CD4-positive, alpha-beta T cell (primary cell): ENCODE measurements around the gene MYH10. TPM values are rescaled to one million over a fixed set of nuclear protein-coding genes. Genes with fewer than 3 reads are reported as not detected.
A peak's percentile ranks its signal among the peaks of the same experiment; 100 is the strongest.

Source experiments
- ATAC-seq: fragments of 200-7000 bp; cut with Tn5 transposase; one replicate; pipeline ENCODE4 v1.10.0; 2022; ENCODE audit warnings: mild to moderate bottlenecking; ENCODE audit not compliant: poor library complexity
- CTCF ChIA-PET: fragments of 350-600 bp; sonication (Branson Sonifier 250); formaldehyde crosslinking; loops from one replicate; lab custom pipeline; 2021; ENCODE audit warnings: antibody characterized with exemption, inconsistent platforms; lab: Charles Lee
- POLR2A ChIA-PET: fragments of 350-600 bp; sonication (Branson Sonifier 250); formaldehyde crosslinking; loops from one replicate; lab custom pipeline; 2021; ENCODE audit warnings: antibody characterized with exemption, inconsistent platforms; lab: Charles Lee
- DNase-seq, 14 experiments: peaks; one replicate each; pipeline ENCODE4 v3.0.0-alpha.2; 2013 to 2020; ENCODE audit warnings: mixed read lengths in 2 of 14
- H3K27ac ChIP-seq, 2 donors: one replicate each; pipeline versions ENCODE4 v1.5.1 to v1.7.0; 2013; ENCODE audit warnings: low read length in 2 of 2, low read depth in 1 of 2, mild to moderate bottlenecking in 1 of 2
- H3K27me3 ChIP-seq, 2 experiments: 1 replicate in 1 of 2; 2 replicates in 1 of 2; pipeline versions ENCODE4 v1.6.1 to v1.7.0; 2013; ENCODE audit warnings: low read length in 2 of 2, control low read depth in 1 of 2, mild to moderate bottlenecking in 1 of 2, moderate library complexity in 1 of 2; ENCODE audit not compliant: insufficient read depth in 2 of 2, control insufficient read depth in 1 of 2
- H3K36me3 ChIP-seq: one replicate; pipeline ENCODE4 v1.6.1; 2013; ENCODE audit warnings: low read length, control low read depth; ENCODE audit not compliant: insufficient read depth
- H3K4me1 ChIP-seq: one replicate; pipeline ENCODE4 v1.6.1; 2013; ENCODE audit warnings: low read length, control low read depth; ENCODE audit not compliant: insufficient read depth
- H3K4me3 ChIP-seq: one replicate; pipeline ENCODE4 v1.5.1; 2013; ENCODE audit warnings: mild to moderate bottlenecking, low read length, moderate library complexity
- H3K9me3 ChIP-seq, 2 experiments: 1 replicate in 1 of 2; 2 replicates in 1 of 2; pipeline versions ENCODE4 v1.6.1 to v1.7.0; 2013; ENCODE audit warnings: low read length in 2 of 2, mild to moderate bottlenecking in 2 of 2, control low read depth in 1 of 2, moderate library complexity in 1 of 2; ENCODE audit not compliant: control insufficient read depth in 1 of 2, insufficient read depth in 1 of 2
- H3K27ac Mint-ChIP-seq: one replicate; pipeline ENCODE4 v1.8.0; 2020; ENCODE audit warnings: mixed read lengths
- H3K27me3 Mint-ChIP-seq: one replicate; pipeline ENCODE4 v1.8.0; 2021; ENCODE audit warnings: mixed read lengths
- H3K36me3 Mint-ChIP-seq: one replicate; pipeline ENCODE4 v1.8.0; 2021; ENCODE audit warnings: low read depth, mixed read lengths
- H3K4me1 Mint-ChIP-seq: one replicate; pipeline ENCODE4 v1.8.0; 2021; ENCODE audit warnings: low read depth, mixed read lengths
- H3K4me3 Mint-ChIP-seq: one replicate; pipeline ENCODE4 v1.8.0; 2020; ENCODE audit warnings: mild to moderate bottlenecking, mixed read lengths
- H3K9me3 Mint-ChIP-seq: one replicate; pipeline ENCODE4 v1.8.0; 2020; ENCODE audit warnings: mixed read lengths
- intact Hi-C, 2 experiments: fragments of 100-400 bp; cut with DNase I in 1 of 2; cut with micrococcal nuclease in 1 of 2; formaldehyde crosslinking; loops; one replicate each; pipeline versions ENCODE4 v1.15.1 to v1.9.0; 2023 to 2025; cut with DNase I, micrococcal nuclease
- total RNA-seq, 174 experiments: library from RNA in 2 of 174; stranded (reverse) in 2 of 174; gene quantifications; one replicate each; pipeline ENCODE4 v1.2.3 and lab custom pipeline; 2021 to 2026
- TF ChIP-seq, protein P1 (sequence below): fragments of 200-600 bp; IDR thresholded peaks from one replicate; pipeline ENCODE4 v1.8.0; 2022; ENCODE audit warnings: antibody characterized with exemption, mild to moderate bottlenecking

The MYH10 gene
- total RNA-seq, 2 experiments from 2014 or later: 1.5 to 1.9 TPM

DNA sequence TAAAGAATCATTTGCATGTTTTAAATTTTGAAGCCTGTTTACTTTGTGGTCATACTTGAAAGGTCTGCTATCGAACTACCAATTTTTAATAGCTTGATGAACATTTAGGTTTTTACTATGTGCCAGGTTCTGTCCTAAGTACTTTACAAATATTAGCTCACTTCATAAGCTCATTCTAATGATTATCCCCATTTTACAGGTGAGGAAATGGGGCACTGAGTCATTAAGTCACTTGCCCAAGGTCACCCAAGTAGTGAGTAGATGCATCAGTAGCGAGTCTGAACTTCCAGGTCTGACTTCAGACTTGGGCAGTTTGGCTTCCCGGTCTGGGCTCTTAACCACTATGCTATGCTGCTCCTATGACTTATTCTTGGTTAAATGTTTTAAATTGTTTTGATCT, 190.8 kb downstream of the MYH10 start:
- H3K4me3 ChIP-seq: no peak overlapping the region
- no peaks in the 10 kb centered on the region for H3K9me3 ChIP-seq
- H3K4me1 ChIP-seq: peaks cover 40% of the 10 kb centered on the region
- Mint-ChIP-seq H3K36me3 (peaks cover 68% of the 10 kb centered on the region), H3K4me1 (peaks cover 83% of the 10 kb centered on the region), H3K9me3 (no peaks in the 10 kb centered on the region), H3K4me3 (peak overlapping the region; percentile 34), H3K27ac (peak overlapping the region; percentile 19), H3K27me3 (no peaks in the 10 kb centered on the region)
- H3K36me3 ChIP-seq: peaks cover 24% of the 10 kb centered on the region
- no peaks in the 10 kb centered on the region for H3K27me3 ChIP-seq
- ChIA-PET POLR2A (no interaction called here), CTCF (no interaction called here)
- no peak for ATAC-seq
- TF ChIP-seq, protein P1, sequence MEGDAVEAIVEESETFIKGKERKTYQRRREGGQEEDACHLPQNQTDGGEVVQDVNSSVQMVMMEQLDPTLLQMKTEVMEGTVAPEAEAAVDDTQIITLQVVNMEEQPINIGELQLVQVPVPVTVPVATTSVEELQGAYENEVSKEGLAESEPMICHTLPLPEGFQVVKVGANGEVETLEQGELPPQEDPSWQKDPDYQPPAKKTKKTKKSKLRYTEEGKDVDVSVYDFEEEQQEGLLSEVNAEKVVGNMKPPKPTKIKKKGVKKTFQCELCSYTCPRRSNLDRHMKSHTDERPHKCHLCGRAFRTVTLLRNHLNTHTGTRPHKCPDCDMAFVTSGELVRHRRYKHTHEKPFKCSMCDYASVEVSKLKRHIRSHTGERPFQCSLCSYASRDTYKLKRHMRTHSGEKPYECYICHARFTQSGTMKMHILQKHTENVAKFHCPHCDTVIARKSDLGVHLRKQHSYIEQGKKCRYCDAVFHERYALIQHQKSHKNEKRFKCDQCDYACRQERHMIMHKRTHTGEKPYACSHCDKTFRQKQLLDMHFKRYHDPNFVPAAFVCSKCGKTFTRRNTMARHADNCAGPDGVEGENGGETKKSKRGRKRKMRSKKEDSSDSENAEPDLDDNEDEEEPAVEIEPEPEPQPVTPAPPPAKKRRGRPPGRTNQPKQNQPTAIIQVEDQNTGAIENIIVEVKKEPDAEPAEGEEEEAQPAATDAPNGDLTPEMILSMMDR: no peak
- intact Hi-C loops: loop anchor here in 1 of 2 experiments (10.0 kb wide), 3 partner anchors 515 to 1425 kb away; partner anchors contain the start of genes CFAP52, RNASEK and STX8
- no peak overlapping the region for H3K27ac ChIP-seq
- no peak for DNase-seq

DNA sequence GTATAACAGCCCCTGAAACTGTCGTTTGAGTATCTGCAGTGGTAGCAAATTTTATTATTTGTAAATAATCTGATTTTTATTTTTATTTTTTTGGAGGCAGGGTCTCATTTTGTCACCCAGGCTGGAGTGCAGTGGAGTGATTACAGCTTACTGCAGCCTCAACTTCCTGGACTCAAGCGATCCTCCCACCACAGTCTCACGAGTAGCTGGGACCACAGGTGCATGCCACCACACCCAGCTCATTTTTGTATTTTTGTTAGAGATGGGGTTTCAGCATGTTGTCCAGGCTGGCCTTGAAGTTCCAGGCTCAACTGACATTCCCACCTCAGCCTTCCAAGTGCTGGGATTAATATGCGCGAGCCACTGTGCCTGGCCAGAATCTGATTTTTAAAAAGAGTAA, 192.1 kb downstream of the MYH10 start:
- POLR2A ChIA-PET: interaction anchor here (0.9 kb wide), 2 partner anchors 55 to 581 kb away, joined by 3 read pairs; partner anchors contain the start of gene NAA38
- Mint-ChIP-seq H3K27ac (peak overlapping the region; percentile 98), H3K4me1 (peaks cover 70% of the 10 kb centered on the region), H3K9me3 (no peaks in the 10 kb centered on the region), H3K36me3 (peaks cover 56% of the 10 kb centered on the region), H3K4me3 (no peak overlapping the region), H3K27me3 (no peaks in the 10 kb centered on the region)
- Histone ChIP-seq H3K9me3 (no peaks in the 10 kb centered on the region), H3K36me3 (peaks cover 14% of the 10 kb centered on the region), H3K4me3 (no peak overlapping the region), H3K27me3 (no peaks in the 10 kb centered on the region), H3K4me1 (peaks cover 39% of the 10 kb centered on the region), H3K27ac (no peak overlapping the region)
- TF ChIP-seq, protein P1: no peak
- CTCF ChIA-PET: interaction anchor here (1.2 kb wide), 1 partner anchor 62 kb away, joined by 4 read pairs; the partner anchor contains the start of gene KRABD2
- ATAC-seq (no peak), DNase-seq (peak in 4 of 14 experiments; percentile 7 to 37 (median 15))
- intact Hi-C loops: loop anchor here in 1 of 2 experiments (10.0 kb wide), 3 partner anchors 516 to 1424 kb away; partner anchors contain the start of genes CFAP52, RNASEK and STX8

DNA sequence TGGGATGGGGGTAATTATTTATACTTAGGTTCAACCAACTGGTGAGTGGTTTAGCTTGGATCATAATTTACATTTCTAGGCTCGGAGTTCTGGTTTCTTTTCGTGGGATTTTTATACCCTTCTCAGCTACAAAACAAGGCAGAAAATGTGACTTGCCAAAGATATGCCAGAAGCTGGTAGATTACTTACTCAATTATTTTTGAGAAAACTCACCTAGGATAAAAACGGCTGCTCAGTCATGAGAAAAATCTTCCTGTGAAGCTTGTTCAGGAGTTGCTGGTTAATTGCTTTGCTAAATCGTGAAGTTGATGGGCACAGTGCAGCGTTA, 193.7 kb downstream of the MYH10 start:
- peaks cover 29% of the 10 kb centered on the region for H3K4me1 ChIP-seq
- Mint-ChIP-seq H3K36me3 (peaks cover 45% of the 10 kb centered on the region), H3K9me3 (no peaks in the 10 kb centered on the region), H3K4me1 (peaks cover 57% of the 10 kb centered on the region), H3K4me3 (peak overlapping the region; percentile 95), H3K27ac (peak overlapping the region; percentile 98), H3K27me3 (no peaks in the 10 kb centered on the region)
- peak overlapping the region; percentile 97 to 98 for H3K27ac ChIP-seq
- H3K9me3 ChIP-seq: no peaks in the 10 kb centered on the region
- H3K36me3 ChIP-seq: peaks cover 14% of the 10 kb centered on the region
- peak in 1 of 14 experiments; percentile 7 for DNase-seq
- TF ChIP-seq, protein P1: no peak
- ATAC-seq: no peak
- H3K4me3 ChIP-seq: peak overlapping the region; percentile 78
- POLR2A ChIA-PET: interaction anchor here (0.6 to 2.5 kb wide), 12 partner anchors 9 to 1028 kb away, joined by 3 to 20 read pairs (median 3); partner anchors contain the start of genes BORCS6, KRABD2 and TP53
- intact Hi-C loops: loop anchor here in 1 of 2 experiments (10.0 kb wide), 3 partner anchors 518 to 1422 kb away; partner anchors contain the start of genes CFAP52, RNASEK and STX8
- CTCF ChIA-PET: interaction anchor here (0.8 to 1.9 kb wide), 4 partner anchors 27 to 499 kb away, joined by 3 to 6 read pairs (median 4); partner anchors contain the start of gene KRABD2
- no peaks in the 10 kb centered on the region for H3K27me3 ChIP-seq
